Nephron (organoid): ENCODE data around the gene PPP1R36.
"Not testable (repeated sequence)": the region's sequence is repeated elsewhere in the genome, so short reads cannot be mapped to it uniquely, and the experiment has no call there.

Experiments
- H3K27ac Mint-ChIP-seq, 3 experiments: 2 replicates each; pipeline ENCODE4 v1.8.0; 2020; ENCODE audit warnings: mixed read lengths in 3 of 3, mild to moderate bottlenecking in 2 of 3, moderate library complexity in 1 of 3
- H3K27me3 Mint-ChIP-seq: 2 replicates; pipeline ENCODE4 v1.8.0; 2021; ENCODE audit warnings: low read depth, mild to moderate bottlenecking, moderate library complexity, mixed read lengths
- H3K36me3 Mint-ChIP-seq: 2 replicates; pipeline ENCODE4 v1.8.0; 2020; ENCODE audit warnings: low read depth, mixed read lengths
- H3K4me1 Mint-ChIP-seq: 2 replicates; pipeline ENCODE4 v1.8.0; 2020; ENCODE audit warnings: mixed read lengths
- H3K4me3 Mint-ChIP-seq, 3 experiments: 2 replicates each; pipeline ENCODE4 v1.8.0; 2020; ENCODE audit warnings: mild to moderate bottlenecking in 3 of 3, mixed read lengths in 3 of 3, moderate library complexity in 2 of 3
- H3K9me3 Mint-ChIP-seq: 2 replicates; pipeline ENCODE4 v1.8.0; 2020; ENCODE audit warnings: mixed read lengths
- TF ChIP-seq, protein P1 (sequence below), 3 experiments: fragments of 200-600 bp; sonication (generic); IDR thresholded peaks; one replicate each; pipeline ENCODE4 v1.5.0; 2021; ENCODE audit warnings: antibody characterized with exemption in 3 of 3; ENCODE audit not compliant: unreplicated experiment in 3 of 3

The PPP1R36 gene

DNA sequence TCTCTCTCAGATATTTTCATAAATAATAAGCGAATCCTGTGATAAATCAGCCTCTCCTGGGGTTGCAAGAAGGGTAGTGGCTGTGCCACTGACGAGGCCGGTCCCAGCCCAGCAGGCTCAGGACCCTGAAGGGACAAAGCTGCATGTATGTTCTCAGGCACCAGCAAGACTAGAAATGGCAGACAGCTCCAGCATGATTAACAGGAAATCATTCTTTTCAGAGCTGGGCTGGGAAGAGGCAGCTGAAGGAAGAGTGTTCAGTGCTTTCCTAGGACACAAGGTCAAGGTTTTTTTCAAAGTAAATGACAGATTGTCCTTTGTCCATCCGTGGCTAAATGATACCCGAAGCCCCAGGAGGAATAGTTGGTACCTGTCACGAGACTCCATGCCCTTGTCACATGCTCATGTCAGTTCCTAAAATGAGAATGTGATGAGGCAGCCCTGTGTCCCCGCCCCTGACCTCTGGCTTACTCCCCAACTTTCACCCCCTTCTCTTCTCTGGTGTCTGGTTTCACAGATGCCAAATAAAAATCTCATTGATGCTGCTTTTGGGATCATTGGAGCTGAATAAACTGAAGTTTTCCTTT is 65.1 kb downstream of the PPP1R36 start:
- peaks cover 3% of the 10 kb centered on the region for H3K27me3 Mint-ChIP-seq
- no peaks in the 10 kb centered on the region for H3K36me3 Mint-ChIP-seq
- TF ChIP-seq, protein P1, sequence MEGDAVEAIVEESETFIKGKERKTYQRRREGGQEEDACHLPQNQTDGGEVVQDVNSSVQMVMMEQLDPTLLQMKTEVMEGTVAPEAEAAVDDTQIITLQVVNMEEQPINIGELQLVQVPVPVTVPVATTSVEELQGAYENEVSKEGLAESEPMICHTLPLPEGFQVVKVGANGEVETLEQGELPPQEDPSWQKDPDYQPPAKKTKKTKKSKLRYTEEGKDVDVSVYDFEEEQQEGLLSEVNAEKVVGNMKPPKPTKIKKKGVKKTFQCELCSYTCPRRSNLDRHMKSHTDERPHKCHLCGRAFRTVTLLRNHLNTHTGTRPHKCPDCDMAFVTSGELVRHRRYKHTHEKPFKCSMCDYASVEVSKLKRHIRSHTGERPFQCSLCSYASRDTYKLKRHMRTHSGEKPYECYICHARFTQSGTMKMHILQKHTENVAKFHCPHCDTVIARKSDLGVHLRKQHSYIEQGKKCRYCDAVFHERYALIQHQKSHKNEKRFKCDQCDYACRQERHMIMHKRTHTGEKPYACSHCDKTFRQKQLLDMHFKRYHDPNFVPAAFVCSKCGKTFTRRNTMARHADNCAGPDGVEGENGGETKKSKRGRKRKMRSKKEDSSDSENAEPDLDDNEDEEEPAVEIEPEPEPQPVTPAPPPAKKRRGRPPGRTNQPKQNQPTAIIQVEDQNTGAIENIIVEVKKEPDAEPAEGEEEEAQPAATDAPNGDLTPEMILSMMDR (IDR thresholded peaks at IDR 0.05; ENCODE audit: unreplicated experiment in 3 of 3) = no peak
- peaks cover 42% of the 10 kb centered on the region for H3K4me1 Mint-ChIP-seq
- H3K27ac Mint-ChIP-seq = peak overlapping the region in 2 of 3 experiments; percentile 51 to 55
- no peak overlapping the region for H3K4me3 Mint-ChIP-seq
- no peaks in the 10 kb centered on the region for H3K9me3 Mint-ChIP-seq

DNA sequence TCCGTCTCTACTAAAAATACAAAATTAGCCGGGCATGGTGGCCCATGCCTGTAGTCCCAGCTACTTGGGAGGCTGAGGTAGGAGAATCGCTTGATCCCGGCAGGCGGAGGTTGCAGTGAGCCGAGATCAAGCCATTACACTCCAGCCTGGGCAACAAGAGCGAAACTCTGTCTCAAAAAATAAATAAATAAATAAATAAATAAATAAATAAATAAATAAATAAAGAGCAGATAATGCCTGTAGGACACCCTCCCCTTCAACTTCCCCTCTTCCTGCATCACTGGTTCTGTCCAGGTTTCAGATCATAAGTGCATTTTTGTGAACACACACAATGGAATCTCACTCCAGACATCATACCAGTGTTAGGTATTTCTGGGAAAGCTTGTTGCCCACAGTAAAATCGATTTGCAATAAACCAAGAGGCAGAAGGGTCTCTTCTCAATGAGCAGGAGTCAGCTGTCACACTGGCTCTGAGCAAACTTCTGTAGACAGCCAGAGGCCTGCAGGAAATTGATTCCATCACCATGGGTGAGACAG is 68.2 kb downstream of the PPP1R36 start:
- H3K4me3 Mint-ChIP-seq, H3K27ac Mint-ChIP-seq, H3K9me3 Mint-ChIP-seq, H3K36me3 Mint-ChIP-seq, H3K27me3 Mint-ChIP-seq: not testable (repeated sequence)
- peaks cover 27% of the 10 kb centered on the region for H3K4me1 Mint-ChIP-seq

DNA sequence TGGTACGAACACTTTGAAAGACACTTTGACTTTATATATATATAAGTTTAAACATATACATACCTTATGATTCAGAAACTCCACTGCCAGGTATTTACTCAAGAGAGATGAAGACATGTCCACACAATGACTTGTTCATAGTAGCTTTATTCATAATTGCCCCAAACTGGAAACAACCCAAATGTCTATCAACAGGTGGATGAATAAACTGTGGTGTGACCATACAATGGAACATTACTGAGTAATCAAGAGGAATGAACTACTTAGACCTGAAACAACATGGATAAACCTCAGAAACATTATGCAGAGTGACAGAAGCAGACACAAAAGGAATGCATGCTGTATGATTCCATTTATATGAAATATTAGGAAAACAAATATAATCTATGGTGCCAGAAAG is 71.1 kb downstream of the PPP1R36 start:
- no peak overlapping the region for H3K4me3 Mint-ChIP-seq
- H3K4me1 Mint-ChIP-seq = peaks cover 10% of the 10 kb centered on the region
- no peak overlapping the region for H3K27ac Mint-ChIP-seq
- no peaks in the 10 kb centered on the region for H3K36me3 Mint-ChIP-seq
- H3K27me3 Mint-ChIP-seq = peaks cover 3% of the 10 kb centered on the region
- TF ChIP-seq, protein P1 (IDR thresholded peaks at IDR 0.05; ENCODE audit: unreplicated experiment in 3 of 3) = no peak
- no peaks in the 10 kb centered on the region for H3K9me3 Mint-ChIP-seq

DNA sequence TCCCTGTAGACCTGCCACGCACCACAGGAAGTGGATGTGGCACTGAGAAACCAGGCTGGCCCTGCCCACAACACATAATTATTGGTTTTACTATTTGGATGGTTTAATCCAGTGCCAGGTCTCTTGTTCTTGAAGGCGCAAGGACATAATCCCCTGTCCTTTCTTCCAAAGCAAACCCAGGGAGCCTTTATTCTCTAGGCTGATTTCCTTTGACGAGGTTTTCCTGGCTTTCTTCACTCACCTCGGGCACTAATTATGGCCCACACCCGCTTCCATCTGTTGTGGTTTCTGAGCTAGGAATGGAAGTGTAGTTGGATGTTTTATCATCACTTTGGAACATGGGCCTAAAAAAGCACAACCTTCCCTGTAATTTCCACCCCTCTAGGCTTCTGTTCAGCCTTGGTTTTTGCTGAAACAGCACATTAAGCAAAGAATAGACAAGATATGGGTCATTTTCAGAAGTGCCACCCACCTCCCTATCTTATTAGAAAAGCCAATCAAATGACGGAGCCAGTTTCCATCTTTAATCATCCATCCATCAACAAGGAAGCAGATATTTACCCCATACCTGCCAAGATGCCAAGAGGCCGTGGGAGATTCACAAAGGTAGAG is 73.9 kb downstream of the PPP1R36 start:
- Mint-ChIP-seq H3K4me3 (no peak overlapping the region), H3K9me3 (no peaks in the 10 kb centered on the region), H3K27ac (no peak overlapping the region), H3K4me1 (peaks cover 10% of the 10 kb centered on the region), H3K36me3 (no peaks in the 10 kb centered on the region), H3K27me3 (peaks cover 8% of the 10 kb centered on the region)
- TF ChIP-seq, protein P1 (IDR thresholded peaks at IDR 0.05; ENCODE audit: unreplicated experiment in 3 of 3) = no peak

DNA sequence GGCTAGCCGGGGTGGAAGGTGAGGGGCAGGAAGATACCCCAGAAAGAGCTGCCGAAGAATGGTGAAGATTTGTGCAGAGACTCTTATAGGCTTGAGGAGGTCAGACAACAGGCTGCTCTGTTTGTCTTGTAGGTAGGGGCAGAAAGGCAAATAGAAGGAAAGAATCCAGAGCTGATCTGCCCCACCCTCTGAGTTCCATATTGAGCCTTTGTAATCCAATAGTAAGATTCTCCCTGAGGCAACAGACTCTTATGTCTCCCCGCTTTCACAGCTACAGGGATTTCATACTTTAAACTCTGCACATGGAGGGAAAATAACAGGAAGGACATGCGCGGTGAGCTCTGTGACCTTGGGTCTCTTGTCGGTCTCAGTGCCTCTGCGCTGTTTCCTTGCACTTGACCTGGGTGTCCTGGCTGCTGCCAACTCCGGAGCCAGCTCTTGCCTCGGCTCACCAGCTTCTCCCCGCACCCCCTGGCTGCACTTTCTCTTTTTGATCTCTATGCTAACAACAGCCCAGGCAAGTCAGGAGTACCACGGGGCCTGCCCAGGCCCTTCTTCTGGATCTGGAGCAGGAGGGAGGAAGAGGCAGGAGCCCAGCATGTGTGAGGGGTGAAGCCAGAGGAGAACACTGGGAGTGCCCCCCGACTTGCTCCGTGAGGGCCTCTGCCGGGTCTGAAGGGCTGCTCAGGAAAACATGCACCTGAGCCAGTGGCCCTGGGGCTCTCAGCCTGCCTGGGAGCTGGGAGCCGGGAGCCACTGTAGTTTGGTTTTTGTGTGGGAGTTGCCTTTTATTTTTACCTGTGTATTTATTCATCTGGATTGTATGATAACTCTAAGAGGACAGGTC is 75.8 kb downstream of the PPP1R36 start:
- Mint-ChIP-seq H3K27ac (peak overlapping the region in 1 of 3 experiments; percentile 57), H3K36me3 (no peaks in the 10 kb centered on the region), H3K9me3 (no peaks in the 10 kb centered on the region), H3K27me3 (peaks cover 8% of the 10 kb centered on the region), H3K4me3 (no peak overlapping the region), H3K4me1 (peaks cover 17% of the 10 kb centered on the region)
- TF ChIP-seq, protein P1 (IDR thresholded peaks at IDR 0.05; ENCODE audit: unreplicated experiment in 3 of 3) = no peak

DNA sequence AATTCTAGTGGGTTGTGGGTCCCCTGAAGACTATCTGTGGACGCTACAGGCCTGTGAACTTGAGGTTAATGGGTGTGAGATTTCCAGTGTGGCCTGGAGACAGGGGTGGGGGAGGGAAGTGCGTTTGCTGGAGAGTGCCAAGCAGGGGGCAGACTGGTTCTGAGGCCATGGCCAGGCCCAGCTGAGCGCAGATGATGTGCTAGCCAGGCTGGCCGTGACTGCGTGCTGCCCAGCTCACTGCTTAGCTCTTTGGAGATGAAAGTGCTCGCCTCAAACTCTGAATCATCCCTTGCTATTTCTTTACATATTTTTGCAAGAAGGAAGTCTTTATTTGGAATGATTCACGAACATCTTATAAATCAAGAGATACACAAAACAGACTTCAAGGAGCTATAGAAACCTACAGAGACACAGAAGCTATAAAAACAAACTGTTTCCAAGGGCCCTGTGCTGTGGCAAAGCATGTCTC is 79.2 kb downstream of the PPP1R36 start:
- H3K4me1 Mint-ChIP-seq = peaks cover 17% of the 10 kb centered on the region
- no peaks in the 10 kb centered on the region for H3K9me3 Mint-ChIP-seq
- TF ChIP-seq, protein P1 (IDR thresholded peaks at IDR 0.05; ENCODE audit: unreplicated experiment in 3 of 3) = no peak
- peaks cover 8% of the 10 kb centered on the region for H3K27me3 Mint-ChIP-seq
- peak overlapping the region; percentile 54 to 90 (median 80) for H3K27ac Mint-ChIP-seq
- H3K4me3 Mint-ChIP-seq = peak overlapping the region in 1 of 3 experiments; percentile 1
- no peaks in the 10 kb centered on the region for H3K36me3 Mint-ChIP-seq
